Measurements from ENCODE around the gene DSCAML1.
"Not testable (repeated sequence)": the region's sequence is repeated elsewhere in the genome, so short reads cannot be mapped to it uniquely, and the experiment has no call there.

The DSCAML1 gene

DNA sequence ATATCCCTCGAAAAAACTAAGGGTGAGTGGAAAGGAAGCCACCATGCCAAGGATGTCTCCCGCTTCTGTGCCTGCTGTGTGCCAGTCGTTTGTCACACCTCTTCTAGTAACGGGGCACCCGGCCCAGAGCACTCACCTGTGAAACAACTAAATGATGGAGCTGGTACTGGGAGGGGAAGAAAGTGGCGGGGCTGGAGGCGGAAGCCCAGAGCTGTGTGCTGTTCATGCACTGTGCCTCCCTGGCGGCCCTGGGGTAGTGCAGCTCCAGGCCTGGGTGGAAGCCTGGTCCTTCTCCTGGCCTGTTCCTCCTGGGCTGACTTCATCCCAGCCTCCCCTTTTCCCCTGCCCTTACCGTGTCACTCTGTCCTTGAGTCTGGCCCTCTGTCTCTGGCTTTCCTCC lies 339.2 kb downstream of the DSCAML1 start:
- peaks cover 11% of the 10 kb centered on the region for H3K9me3 Mint-ChIP-seq
- H3K4me3 Mint-ChIP-seq = no peak overlapping the region
- peaks cover 1% of the 10 kb centered on the region for H3K27me3 Mint-ChIP-seq
- H3K36me3 Mint-ChIP-seq = peaks cover 2% of the 10 kb centered on the region
- no peaks in the 10 kb centered on the region for H3K4me1 Mint-ChIP-seq
- no peak overlapping the region for H3K27ac Mint-ChIP-seq

- no peak overlapping the region for H3K4me3 Mint-ChIP-seq
- H3K9me3 Mint-ChIP-seq = peaks cover 11% of the 10 kb centered on the region
- peaks cover 1% of the 10 kb centered on the region for H3K27me3 Mint-ChIP-seq
- no peaks in the 10 kb centered on the region for H3K4me1 Mint-ChIP-seq
- H3K27ac Mint-ChIP-seq = no peak overlapping the region
- peaks cover 2% of the 10 kb centered on the region for H3K36me3 Mint-ChIP-seq
Measured at GRCh38 chr11:117457031-117457785, 339.8 kb downstream of the DSCAML1 start.

GRCh38 chr11:117456721-117457029 lies 340.3 kb downstream of the DSCAML1 start:
- H3K4me3 Mint-ChIP-seq, H3K36me3 Mint-ChIP-seq, H3K27ac Mint-ChIP-seq, H3K4me1 Mint-ChIP-seq, H3K27me3 Mint-ChIP-seq: not testable (repeated sequence)
- peaks cover 11% of the 10 kb centered on the region for H3K9me3 Mint-ChIP-seq

- peaks cover 11% of the 10 kb centered on the region for H3K9me3 Mint-ChIP-seq
- H3K4me1 Mint-ChIP-seq = no peaks in the 10 kb centered on the region
- no peak overlapping the region for H3K4me3 Mint-ChIP-seq
- H3K27ac Mint-ChIP-seq = no peak overlapping the region
- peaks cover 1% of the 10 kb centered on the region for H3K27me3 Mint-ChIP-seq
- peaks cover 2% of the 10 kb centered on the region for H3K36me3 Mint-ChIP-seq
Measured at GRCh38 chr11:117456027-117456720, 340.8 kb downstream of the DSCAML1 start.

- Mint-ChIP-seq H3K27me3 (peaks cover 1% of the 10 kb centered on the region), H3K4me1 (no peaks in the 10 kb centered on the region), H3K27ac (peak overlapping the region; percentile 78), H3K9me3 (peaks cover 11% of the 10 kb centered on the region), H3K36me3 (peaks cover 2% of the 10 kb centered on the region), H3K4me3 (no peak overlapping the region)
Measured at GRCh38 chr11:117454564-117454917, 342.5 kb downstream of the DSCAML1 start.

DNA sequence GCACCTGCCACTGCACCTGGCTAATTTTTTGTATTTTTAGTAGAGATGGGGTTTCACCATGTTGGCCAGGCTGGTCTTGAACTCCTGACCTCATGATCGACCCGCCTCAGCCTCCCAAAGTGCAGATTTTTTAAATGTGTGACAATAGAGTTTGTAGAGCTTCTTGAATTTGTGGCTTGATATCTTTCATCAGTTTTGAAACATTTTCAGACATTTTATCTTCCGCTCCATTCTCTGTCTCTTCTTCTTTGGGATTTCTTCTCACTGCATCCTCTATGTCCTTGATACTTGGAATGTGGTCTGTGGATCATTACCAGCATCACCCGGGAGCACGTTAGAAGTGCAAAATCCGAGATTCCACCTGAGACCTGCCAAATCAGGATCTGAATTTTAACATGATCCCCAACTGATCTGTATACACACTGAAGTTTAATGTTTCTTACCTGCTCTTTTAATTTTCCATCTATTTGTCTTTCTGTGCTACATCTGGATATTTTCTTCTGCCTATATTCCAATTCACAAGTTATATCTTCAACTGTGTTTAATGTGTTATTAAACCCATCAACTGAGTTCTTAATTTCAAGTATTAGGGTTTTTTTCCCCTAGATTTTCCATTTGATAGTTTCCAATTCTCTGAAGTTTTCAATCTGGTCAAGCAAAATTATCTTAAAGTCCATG lies 343.0 kb downstream of the DSCAML1 start:
- peaks cover 1% of the 10 kb centered on the region for H3K27me3 Mint-ChIP-seq
- peak overlapping the region; percentile 78 for H3K27ac Mint-ChIP-seq
- H3K4me3 Mint-ChIP-seq = no peak overlapping the region
- H3K36me3 Mint-ChIP-seq = peaks cover 2% of the 10 kb centered on the region
- H3K4me1 Mint-ChIP-seq = no peaks in the 10 kb centered on the region
- peaks cover 11% of the 10 kb centered on the region for H3K9me3 Mint-ChIP-seq

DNA sequence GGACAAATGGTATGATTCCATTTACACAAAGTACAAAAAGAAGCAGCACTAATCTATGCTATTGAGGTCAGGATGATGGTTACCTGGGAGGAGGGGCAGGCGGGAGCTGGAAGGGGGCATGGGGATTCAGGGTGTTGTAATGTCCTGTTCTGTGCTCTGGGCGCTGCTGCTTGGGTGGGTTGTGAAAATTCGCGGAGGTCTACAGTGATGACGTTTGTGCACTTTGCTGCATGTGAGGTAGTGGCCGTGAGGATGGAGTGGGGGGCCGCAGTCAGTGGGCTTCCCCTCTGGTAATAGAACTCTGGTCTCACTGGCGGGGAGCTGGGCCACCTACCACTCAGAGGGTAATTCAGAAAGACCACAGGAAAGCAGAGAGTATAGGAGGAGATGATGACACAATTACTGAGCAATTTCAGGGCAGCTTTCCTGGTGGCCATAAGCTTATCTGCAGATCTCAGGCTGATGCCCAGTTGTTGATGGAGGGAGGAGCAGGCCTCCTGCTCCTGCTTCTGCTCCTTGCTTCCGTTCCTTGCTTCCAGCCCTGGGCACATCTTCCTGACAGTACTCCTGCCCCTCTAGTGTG lies 347.8 kb downstream of the DSCAML1 start:
- Mint-ChIP-seq H3K4me1 (no peaks in the 10 kb centered on the region), H3K27me3 (no peaks in the 10 kb centered on the region), H3K27ac (no peak overlapping the region), H3K4me3 (no peak overlapping the region), H3K9me3 (peaks cover 6% of the 10 kb centered on the region), H3K36me3 (no peaks in the 10 kb centered on the region)

DNA sequence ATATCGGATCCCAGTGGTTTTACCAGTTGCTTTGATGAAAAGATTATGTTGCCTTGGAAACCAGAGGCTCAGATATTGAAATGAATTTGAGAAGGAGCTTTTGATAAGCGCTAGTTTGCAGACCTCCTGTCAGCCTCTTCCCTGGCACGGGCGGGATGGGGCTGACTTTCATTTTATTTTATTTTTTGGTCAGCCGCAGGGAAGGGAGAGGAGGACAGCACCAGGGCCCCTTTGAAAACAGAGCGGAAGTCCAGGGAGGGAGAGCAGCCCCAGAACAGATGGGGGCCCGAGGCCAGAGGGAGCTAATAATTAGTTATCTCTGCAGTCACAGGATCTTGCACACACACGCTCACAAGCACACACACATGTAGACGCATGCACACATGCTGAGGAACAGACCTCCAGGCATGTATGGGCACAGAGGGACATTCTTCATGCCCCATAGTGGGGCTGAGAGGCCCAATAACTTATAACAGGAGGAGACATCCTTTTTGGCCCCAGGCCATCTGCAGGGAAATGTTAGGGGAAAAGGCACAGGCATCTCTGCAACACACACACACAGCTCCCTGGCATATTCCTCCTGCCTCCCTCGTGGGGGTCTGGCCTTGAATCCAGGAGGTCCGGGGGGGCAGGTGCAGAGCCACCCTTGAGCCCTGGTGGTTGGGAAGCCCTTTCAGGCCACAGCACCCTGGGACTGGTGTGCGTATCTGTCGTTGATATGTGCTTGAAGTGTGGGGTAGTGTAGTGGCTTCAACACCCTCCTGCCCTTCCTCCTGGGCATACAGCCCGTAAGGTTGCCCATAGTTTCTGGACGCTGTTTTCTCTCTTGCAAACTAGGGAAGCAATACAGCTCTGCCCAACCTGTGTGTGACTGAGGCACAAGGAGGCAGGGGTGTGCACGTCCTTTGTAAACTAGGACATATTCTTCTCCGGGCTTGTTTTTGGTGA lies 352.0 kb downstream of the DSCAML1 start:
- Mint-ChIP-seq H3K4me3 (no peak overlapping the region), H3K4me1 (no peaks in the 10 kb centered on the region), H3K9me3 (no peaks in the 10 kb centered on the region), H3K36me3 (no peaks in the 10 kb centered on the region), H3K27me3 (peaks cover 6% of the 10 kb centered on the region), H3K27ac (no peak overlapping the region)

- H3K27me3 Mint-ChIP-seq = peaks cover 6% of the 10 kb centered on the region
- H3K4me1 Mint-ChIP-seq = no peaks in the 10 kb centered on the region
- no peak overlapping the region for H3K4me3 Mint-ChIP-seq
- no peak overlapping the region for H3K27ac Mint-ChIP-seq
- no peaks in the 10 kb centered on the region for H3K9me3 Mint-ChIP-seq
- H3K36me3 Mint-ChIP-seq = no peaks in the 10 kb centered on the region
Measured at GRCh38 chr11:117444256-117444655, 352.8 kb downstream of the DSCAML1 start.

- H3K4me1 Mint-ChIP-seq = no peaks in the 10 kb centered on the region
- no peak overlapping the region for H3K27ac Mint-ChIP-seq
- H3K4me3 Mint-ChIP-seq = no peak overlapping the region
- no peaks in the 10 kb centered on the region for H3K36me3 Mint-ChIP-seq
- peaks cover 7% of the 10 kb centered on the region for H3K27me3 Mint-ChIP-seq
- no peaks in the 10 kb centered on the region for H3K9me3 Mint-ChIP-seq
Measured at GRCh38 chr11:117443266-117444186, 353.5 kb downstream of the DSCAML1 start.

- H3K36me3 Mint-ChIP-seq = no peaks in the 10 kb centered on the region
- H3K9me3 Mint-ChIP-seq = no peaks in the 10 kb centered on the region
- peaks cover 7% of the 10 kb centered on the region for H3K27me3 Mint-ChIP-seq
- no peaks in the 10 kb centered on the region for H3K4me1 Mint-ChIP-seq
- peak overlapping the region; percentile 32 for H3K27ac Mint-ChIP-seq
- no peak overlapping the region for H3K4me3 Mint-ChIP-seq
Measured at GRCh38 chr11:117442869-117443239, 354.2 kb downstream of the DSCAML1 start.

DNA sequence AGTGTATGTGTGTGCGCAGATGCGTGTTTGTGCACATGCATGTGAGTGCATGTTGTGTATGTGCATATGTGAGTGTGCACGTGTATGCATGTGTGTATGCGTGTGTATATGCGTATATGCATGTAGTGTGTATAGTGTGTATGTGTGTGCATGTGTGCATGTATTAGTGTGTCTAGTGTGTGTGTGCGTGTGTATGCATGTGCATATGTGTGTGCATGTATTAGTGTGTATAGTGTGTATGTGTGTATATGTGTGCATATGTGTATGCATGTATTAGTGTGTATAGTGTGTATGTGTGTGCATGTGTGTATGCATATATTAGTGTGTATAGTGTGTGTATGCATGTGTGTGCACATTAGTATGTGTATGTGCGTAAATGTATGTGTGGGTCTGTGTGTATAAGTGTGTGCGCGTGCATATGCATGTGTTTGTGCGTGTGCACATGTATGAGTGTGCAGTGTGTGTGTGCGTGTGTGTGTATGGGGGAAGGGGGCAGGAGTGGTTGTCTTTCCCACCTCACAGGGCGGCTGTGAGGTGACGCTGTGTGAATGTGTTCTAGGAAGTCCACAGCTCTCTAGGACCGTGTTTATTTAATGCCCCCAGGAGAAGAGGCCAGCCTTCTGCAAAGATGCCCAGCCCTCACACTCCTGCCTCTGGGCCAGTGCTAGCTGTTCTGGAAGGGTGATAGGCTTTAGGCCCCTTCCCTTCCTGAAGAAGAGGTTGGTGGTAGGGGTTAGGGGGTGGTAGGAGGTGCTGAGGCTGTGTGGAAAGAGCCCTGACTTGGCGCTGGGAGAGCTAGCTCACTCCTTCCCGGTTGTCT lies 354.8 kb downstream of the DSCAML1 start:
- Mint-ChIP-seq H3K27ac (no peak overlapping the region), H3K36me3 (no peaks in the 10 kb centered on the region), H3K9me3 (no peaks in the 10 kb centered on the region), H3K4me1 (no peaks in the 10 kb centered on the region), H3K27me3 (peaks cover 7% of the 10 kb centered on the region), H3K4me3 (no peak overlapping the region)

GRCh38 chr11:117441146-117441975 lies 355.7 kb downstream of the DSCAML1 start:
- Mint-ChIP-seq H3K9me3 (no peaks in the 10 kb centered on the region), H3K4me3 (no peak overlapping the region), H3K36me3 (no peaks in the 10 kb centered on the region), H3K27ac (no peak overlapping the region), H3K4me1 (no peaks in the 10 kb centered on the region), H3K27me3 (peaks cover 7% of the 10 kb centered on the region)

Data from activated naive CD4-positive, alpha-beta T cell treated with anti-CD3 and anti-CD28 coated beads, Interleukin-2, amount 50 U/mL, for 24 hours (primary cell).